Measurements from ENCODE around the gene CABP4. TPM values are rescaled to one million over a fixed set of nuclear protein-coding genes. Genes with fewer than 3 reads are reported as not detected.

CABP4 gene
- total RNA-seq, 1 experiment from 2014 or later: not detected

DNA sequence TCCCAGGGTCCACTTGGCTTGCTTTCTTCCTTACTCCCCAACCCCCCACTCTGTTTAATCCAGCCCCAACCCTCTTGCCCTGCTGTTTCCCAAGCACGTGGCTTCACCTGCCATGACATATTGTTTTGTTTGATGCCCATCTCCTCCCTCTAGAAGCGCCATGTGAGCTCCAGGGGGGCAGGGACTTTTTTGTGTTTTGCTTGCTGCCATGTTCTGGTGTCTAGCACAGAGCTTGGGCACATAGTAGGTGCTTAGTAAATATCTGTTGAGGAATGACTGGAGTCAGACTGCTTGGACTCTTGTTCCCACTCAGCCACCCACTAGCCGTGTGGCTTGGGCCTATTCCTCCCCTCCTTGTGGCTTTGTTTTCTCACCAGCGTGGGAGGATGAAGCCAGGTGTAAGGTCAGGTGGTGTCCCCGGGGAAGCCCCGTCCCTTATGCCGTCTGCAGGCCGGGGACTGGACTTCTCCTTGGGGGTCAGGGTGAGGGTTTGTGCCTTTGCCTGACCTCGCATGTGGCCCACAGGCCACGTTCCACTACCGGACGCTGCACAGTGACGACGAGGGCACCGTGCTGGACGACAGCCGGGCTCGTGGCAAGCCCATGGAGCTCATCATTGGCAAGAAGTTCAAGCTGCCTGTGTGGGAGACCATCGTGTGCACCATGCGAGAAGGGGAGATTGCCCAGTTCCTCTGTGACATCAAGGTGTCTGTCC lies 31.5 kb downstream of the CABP4 start:
- peak; percentile 45 for DNase-seq
- Histone ChIP-seq H3K4me3 (ENCODE audit: insufficient read depth, low read depth, low read length) (no peak overlapping the region), H3K27me3 (ENCODE audit: control insufficient read depth, insufficient read depth, low read length) (peaks cover 5% of the 10 kb centered on the region), H3K36me3 (replicated peaks; ENCODE audit: control insufficient read depth, insufficient read depth, low read length) (no peaks in the 10 kb centered on the region; the same call in 1 of the 2 replicates)

DNA sequence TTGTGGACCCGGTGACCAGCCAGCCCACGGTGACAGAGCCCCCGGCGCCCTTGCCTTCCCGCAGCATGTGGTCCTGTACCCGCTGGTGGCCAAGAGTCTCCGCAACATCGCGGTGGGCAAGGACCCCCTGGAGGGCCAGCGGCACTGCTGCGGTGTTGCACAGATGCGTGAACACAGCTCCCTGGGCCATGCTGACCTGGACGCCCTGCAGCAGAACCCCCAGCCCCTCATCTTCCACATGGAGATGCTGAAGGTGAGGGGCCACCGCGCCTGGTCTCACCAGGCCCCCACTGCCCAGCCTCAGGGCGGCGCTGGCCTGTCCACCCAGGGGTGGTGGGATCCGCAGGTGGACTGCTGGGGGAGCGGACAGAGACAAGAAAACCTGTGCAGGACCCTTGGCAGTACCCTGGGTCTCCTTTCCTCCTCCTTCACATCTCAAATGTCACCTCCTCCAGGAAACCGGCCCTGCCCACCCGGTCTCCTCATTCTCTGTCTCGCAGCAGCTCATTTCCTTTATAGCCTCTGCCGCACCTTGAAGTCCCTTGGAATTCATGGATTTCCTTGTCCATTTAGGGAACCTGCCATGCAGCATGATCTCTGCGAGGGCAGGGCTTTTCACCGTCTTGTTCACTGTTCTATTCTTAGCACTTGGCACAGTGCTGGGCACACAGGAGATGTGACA lies 34.2 kb downstream of the CABP4 start:
- peak; percentile 42 for DNase-seq
- peaks cover 1% of the 10 kb centered on the region for H3K36me3 ChIP-seq (replicated peaks; ENCODE audit: control insufficient read depth, insufficient read depth, low read length)
- no peaks in the 10 kb centered on the region for H3K27me3 ChIP-seq (ENCODE audit: control insufficient read depth, insufficient read depth, low read length)
- no peak overlapping the region for H3K4me3 ChIP-seq (ENCODE audit: insufficient read depth, low read depth, low read length)

DNA sequence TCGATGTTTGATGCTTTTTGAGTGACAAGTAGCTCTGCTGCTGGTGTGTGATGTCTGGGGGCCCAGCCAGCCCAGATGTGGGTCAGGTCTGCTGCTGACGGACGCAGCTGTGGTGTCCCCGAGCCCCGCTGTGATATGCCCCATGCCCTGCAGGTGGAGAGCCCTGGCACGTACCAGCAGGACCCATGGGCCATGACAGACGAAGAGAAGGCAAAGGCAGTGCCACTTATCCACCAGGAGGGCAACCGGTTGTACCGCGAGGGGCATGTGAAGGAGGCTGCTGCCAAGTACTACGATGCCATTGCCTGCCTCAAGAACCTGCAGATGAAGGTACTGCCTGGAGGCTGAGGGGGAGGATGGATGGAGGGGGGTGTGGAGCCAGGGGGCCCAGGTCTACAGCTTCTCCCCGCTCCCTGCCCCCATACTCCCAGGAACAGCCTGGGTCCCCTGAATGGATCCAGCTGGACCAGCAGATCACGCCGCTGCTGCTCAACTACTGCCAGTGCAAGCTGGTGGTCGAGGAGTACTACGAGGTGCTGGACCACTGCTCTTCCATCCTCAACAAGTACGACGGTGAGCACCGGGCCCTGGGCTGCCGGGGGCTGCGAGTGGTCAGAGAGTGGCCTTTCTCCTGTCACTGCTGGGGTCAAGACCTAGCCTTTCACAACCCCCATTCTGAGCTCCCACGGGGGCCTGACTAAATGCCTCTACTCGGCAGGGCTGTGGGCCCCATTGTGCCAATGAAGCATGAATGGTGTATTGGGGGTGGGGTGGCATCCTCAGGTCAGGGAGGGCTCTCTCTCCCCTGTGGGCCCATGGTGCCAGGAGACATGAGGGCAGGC lies 35.0 kb downstream of the CABP4 start:
- peak; percentile 32 for DNase-seq
- H3K27me3 ChIP-seq (ENCODE audit: control insufficient read depth, insufficient read depth, low read length): no peaks in the 10 kb centered on the region

DNA sequence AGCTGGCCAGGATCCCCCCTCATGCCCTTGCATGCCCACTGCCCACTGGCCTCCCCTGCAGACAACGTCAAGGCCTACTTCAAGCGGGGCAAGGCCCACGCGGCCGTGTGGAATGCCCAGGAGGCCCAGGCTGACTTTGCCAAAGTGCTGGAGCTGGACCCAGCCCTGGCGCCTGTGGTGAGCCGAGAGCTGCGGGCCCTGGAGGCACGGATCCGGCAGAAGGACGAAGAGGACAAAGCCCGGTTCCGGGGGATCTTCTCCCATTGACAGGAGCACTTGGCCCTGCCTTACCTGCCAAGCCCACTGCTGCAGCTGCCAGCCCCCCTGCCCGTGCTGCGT lies 35.5 kb downstream of the CABP4 start:
- DNase-seq: no peak
- Histone ChIP-seq H3K27me3 (ENCODE audit: control insufficient read depth, insufficient read depth, low read length) (no peaks in the 10 kb centered on the region), H3K36me3 (replicated peaks; ENCODE audit: control insufficient read depth, insufficient read depth, low read length) (peaks cover 1% of the 10 kb centered on the region), H3K4me3 (ENCODE audit: insufficient read depth, low read depth, low read length) (no peak overlapping the region)

More for the DNA sequence above, 35.0 kb downstream of the CABP4 start:
- H3K4me3 ChIP-seq (ENCODE audit: insufficient read depth, low read depth, low read length): no peak overlapping the region
- peaks cover 1% of the 10 kb centered on the region for H3K36me3 ChIP-seq (replicated peaks; ENCODE audit: control insufficient read depth, insufficient read depth, low read length)

DNA sequence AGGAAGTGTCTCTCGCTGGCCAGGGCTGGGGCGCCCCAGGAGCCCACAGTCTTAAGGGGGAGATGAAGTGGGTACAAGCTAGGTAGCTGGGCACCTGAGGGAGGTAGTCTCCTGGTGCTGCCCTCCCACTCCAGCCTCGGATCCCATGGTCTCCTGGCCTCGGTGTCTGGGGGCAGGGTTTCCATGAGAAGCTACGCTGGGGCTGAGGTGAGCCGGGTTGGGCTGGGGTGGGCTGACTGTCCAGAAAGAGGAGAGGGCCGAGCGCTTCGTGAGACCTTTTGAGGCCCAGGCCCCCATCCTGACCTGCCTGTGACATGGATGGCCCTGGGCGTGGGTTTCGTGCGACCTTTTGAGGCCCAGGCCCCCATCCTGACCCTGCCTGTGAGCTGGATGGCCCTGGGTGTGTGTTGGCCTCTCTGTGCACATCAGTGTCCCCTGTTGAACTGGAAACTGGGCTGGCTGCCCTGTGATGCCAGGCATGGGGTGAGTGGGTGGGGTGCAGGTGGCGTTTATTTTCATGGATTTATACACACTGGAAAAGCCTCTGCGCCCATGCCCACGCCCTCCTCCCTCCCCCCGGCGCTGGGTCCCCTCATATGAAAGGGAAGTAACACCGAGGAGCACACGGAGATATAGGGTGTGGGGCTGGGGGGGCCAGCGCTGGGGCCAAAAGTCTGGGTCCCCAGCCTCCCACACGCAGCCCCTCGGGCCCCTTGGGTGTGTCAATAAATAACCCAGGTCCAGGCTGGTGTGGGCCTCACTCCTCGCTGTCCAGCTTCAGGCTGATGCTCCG lies 36.3 kb downstream of the CABP4 start:
- Histone ChIP-seq H3K27me3 (ENCODE audit: control insufficient read depth, insufficient read depth, low read length) (no peaks in the 10 kb centered on the region), H3K36me3 (replicated peaks; ENCODE audit: control insufficient read depth, insufficient read depth, low read length) (peaks cover 1% of the 10 kb centered on the region), H3K4me3 (ENCODE audit: insufficient read depth, low read depth, low read length) (no peak overlapping the region)
- peak; percentile 32 for DNase-seq

DNA sequence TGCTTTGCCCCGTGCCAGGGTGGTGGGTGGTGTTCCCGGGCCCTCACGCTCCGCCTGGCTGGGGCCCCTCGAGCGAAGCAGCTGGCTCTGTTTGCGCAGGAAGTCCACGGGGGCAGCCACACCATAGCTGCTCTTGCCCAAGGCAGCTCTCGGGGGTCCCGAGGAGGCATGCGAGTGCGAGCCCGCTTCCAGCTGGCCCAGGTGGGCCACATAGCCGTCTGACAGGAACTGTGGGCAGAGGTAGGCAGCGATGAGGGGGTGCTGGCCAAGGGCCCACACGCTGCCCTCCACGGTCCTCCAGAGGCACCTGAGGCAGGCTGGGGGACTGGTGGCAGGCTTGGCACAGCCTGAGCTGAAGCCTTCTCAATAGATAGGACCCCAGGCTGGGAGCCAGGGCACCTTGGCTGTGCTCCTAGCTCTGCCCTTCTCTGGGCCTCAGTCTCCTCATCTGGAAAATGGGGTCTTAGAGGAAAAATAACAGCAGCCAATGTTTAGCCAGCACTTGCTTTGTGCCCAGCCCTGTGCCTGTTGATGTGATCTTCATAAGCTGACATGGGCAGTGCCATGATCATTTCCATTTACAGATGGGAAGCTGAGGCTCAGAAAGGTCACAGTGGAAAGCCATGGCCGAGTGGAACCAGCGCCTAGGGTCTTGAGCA lies 37.0 kb downstream of the CABP4 start:
- peaks cover 2% of the 10 kb centered on the region for H3K36me3 ChIP-seq (replicated peaks; ENCODE audit: control insufficient read depth, insufficient read depth, low read length)
- no peak overlapping the region for H3K4me3 ChIP-seq (ENCODE audit: insufficient read depth, low read depth, low read length)
- no peaks in the 10 kb centered on the region for H3K27me3 ChIP-seq (ENCODE audit: control insufficient read depth, insufficient read depth, low read length)
- peak; percentile 36 for DNase-seq

DNA sequence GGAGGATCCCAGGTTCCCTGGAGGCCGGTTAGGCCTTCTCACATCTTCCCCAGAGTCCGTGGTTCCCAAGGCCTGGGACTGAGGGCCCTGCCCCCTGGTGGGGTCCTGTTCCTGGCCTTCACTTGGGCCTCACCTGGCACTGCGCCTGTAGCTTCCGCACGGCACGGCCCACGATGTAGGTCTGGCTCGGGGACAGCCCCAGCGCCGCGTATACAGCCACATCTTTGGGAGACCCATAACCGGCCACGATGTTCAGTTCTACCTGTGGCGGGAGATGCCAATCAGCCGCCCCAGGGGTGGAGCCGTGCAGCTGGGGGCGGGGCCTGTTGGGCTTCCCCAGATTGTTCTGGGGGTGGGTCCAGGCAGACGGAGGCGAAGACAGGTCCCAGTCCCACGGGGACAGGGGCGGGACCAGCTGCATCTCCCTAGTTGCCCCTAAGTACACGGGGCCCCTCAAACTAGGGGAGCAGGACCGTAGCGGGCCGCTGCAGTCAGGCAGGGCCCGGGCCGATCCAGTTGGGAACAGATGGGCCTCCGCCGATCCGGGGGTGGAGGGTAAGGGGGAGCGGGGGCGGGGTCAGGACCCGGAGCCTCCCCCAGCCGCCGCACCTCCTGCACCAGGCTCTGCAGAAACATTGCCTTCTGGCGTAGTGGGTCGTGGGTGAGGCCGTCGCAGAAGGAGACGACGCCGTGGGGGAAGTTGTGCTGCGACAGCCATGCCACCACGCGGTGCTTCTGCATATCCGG lies 37.8 kb downstream of the CABP4 start:
- Histone ChIP-seq H3K36me3 (replicated peaks; ENCODE audit: control insufficient read depth, insufficient read depth, low read length) (peaks cover 2% of the 10 kb centered on the region), H3K27me3 (ENCODE audit: control insufficient read depth, insufficient read depth, low read length) (no peaks in the 10 kb centered on the region), H3K4me3 (ENCODE audit: insufficient read depth, low read depth, low read length) (no peak overlapping the region)
- DNase-seq: peak; percentile 95

DNA sequence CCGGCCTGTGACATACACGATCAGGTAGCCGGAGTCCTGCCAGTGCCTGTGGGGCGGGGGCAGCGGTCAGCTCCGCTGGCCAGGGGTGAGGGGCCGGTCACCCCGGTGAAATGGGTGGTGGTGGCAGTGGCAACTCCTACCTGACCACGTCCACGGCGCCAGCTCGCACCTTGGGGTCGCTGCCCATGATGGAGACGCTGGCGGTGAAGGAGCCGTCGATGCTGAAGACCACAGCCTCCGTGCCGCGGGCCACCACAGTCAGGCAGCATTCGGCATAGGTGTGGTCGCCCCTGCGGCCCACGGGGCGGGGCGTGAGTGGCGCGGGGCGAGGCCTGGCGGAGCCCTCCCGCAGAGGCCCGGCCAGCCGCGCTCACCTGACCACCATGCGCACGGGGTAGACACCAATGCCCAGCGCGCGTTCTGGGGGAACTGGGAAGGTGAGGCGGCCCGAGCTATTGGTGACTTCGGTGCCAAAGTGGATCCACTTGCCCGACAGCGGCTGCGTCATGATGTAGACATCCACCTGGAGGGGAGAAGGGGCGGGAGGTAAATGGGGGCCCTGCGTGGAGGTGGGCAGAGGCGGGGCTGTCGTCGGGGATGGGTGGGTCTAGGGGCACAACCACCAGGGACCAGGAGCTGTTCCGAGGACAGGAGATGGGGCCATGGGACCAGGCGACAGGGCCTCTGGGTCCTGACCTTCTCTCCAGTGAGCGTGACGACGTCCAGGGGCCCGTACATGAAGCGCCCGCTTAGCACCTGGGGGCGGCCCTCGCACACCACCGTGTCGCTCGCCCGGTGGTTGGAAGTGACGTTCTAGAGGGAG lies 38.6 kb downstream of the CABP4 start:
- DNase-seq: peak; percentile 59
- no peak overlapping the region for H3K4me3 ChIP-seq (ENCODE audit: insufficient read depth, low read depth, low read length)
- H3K36me3 ChIP-seq (replicated peaks; ENCODE audit: control insufficient read depth, insufficient read depth, low read length): peaks cover 2% of the 10 kb centered on the region
- H3K27me3 ChIP-seq (ENCODE audit: control insufficient read depth, insufficient read depth, low read length): no peaks in the 10 kb centered on the region

DNA sequence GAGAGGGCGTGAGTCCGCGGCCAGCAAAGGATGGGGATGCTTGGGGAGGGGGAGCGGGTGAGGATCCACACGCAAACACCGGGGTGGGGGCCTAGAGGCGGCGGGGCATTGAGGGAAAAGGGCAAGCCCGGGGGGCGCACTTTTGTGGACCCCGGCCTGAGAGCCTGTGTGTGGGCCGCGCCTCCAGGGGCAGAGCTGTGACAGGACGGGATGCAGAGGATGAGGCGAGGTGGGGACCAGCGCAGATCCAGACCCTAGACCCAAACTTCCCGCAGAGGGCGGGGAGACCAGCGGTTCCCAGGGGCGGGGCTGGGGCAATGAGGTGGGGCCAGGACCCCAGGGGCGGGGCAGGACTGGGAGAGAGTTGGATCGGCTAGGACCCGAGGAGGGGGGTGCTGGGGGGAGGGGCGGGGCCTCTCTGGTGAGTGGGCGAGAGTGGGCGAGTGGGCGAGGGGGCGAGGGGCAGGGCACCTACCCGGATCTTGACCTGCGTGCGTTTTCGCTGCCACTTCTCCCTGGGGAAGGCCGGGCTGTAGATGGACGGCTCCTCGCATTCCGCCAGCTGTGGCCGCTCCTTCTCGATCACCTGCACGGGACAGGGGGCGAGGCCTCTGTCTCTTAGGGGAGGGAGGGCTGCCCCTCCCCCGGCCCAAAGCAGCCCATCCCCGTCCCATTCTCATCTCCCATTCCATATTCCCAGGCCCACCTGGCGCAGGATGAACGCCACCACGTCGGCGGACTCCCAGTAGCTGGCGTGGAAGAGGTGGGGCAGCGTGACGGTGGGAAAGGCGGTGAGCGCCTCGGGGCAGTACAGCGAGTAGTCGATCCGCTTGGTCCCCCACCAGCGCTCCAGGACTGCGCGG lies 39.4 kb downstream of the CABP4 start:
- DNase-seq: peak; percentile 88
- Histone ChIP-seq H3K27me3 (ENCODE audit: control insufficient read depth, insufficient read depth, low read length) (no peaks in the 10 kb centered on the region), H3K4me3 (ENCODE audit: insufficient read depth, low read depth, low read length) (no peak overlapping the region), H3K36me3 (replicated peaks; ENCODE audit: control insufficient read depth, insufficient read depth, low read length) (peaks cover 2% of the 10 kb centered on the region)

DNA sequence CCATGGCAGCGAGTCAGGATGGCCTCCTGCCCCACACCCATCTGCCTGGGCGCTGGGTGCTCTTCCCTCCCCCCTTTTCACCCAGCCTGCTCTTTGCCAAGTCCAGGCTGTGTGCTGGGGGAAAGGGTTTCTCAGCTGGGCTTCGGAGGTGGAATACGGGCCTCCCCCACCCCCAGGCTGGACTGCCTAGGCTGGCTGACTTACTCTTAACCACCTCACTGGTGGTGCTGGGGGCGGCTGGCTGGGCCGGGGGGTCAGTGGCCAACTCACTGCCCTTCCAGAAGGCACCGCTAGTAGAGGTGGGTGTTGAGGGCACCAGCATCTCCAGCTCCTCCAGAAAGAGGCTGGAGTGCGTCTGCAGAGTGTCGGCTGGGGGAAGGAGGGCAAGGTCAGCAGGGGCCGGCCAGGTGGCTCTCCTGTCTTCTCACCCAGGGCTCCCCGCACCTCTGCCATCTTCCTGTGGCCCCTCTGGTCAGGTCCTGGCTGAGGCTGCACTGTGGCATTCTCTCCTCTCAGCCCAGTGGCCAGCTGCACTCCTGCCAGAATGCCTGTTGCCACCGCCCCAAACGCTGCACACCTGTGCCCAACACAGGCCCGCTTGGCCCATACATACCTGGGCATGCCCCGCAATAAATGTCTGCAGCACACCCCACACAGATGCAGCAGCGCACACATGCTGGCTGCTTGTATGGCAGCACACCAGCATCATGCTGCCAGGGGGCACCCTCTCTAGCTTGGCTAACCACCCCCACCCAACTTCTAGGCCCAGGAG lies 40.3 kb downstream of the CABP4 start:
- Histone ChIP-seq H3K4me3 (ENCODE audit: insufficient read depth, low read depth, low read length) (no peak overlapping the region), H3K27me3 (ENCODE audit: control insufficient read depth, insufficient read depth, low read length) (no peaks in the 10 kb centered on the region)
- no peak for DNase-seq

DNA sequence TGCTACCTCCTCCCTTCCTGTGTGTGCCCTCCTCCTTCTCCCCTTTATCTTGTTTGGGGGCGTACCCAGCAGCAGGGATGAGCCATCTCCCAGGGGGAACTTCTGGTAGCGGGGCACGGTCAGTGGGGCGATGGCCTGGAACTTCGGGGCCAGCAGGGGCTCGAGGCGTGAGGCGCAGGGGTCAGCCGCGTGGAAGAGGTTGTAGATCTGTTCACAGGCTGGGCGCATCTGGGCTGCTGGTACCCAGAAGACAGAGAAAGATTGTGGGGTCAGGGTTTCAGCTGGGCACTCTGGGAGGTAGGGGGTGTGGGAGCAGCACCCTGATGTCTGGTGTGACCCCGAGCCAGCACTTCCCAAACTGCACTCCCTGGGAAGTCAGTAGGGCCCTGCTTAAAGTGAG lies 41.0 kb downstream of the CABP4 start:
- Histone ChIP-seq H3K4me3 (ENCODE audit: insufficient read depth, low read depth, low read length) (no peak overlapping the region), H3K36me3 (replicated peaks; ENCODE audit: control insufficient read depth, insufficient read depth, low read length) (peaks cover 3% of the 10 kb centered on the region), H3K27me3 (ENCODE audit: control insufficient read depth, insufficient read depth, low read length) (no peaks in the 10 kb centered on the region)
- DNase-seq: peak; percentile 50

More for the DNA sequence above, 40.3 kb downstream of the CABP4 start:
- peaks cover 2% of the 10 kb centered on the region for H3K36me3 ChIP-seq (replicated peaks; ENCODE audit: control insufficient read depth, insufficient read depth, low read length)

All from H7 (cell line).